ENCODE data around the gene KRTAP9-4.

The KRTAP9-4 gene

DNA sequence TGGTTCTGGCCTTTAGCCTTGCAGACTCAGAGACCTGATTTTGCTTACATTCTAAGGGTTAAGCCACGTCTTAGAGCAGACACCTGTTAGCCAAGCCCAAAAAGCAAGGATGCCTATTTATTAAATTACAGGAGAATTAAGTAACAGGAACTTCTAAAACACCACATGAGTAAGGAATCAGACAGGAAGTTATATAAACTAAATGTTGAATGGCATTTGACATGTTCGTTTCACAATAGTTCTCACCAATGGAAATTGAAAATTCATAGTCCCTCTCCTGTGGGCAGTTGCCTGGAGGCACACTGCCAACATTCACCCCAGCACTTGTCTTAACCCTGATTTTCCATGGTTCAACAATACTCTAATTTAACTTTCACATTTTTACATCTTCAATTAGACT, 35.1 kb downstream of the KRTAP9-4 start:
- TF ChIP-seq REST (IDR thresholded peaks at IDR 0.05; ENCODE audit: insufficient read depth in 1 of 2, low read depth in 2 of 2, low read length in 2 of 2) (no peak), TAF1 (IDR thresholded peaks at IDR 0.05; ENCODE audit: borderline replicate concordance, insufficient read depth, low read length) (no peak), FOXP2 (optimal IDR thresholded peaks at IDR 0.05; ENCODE audit: borderline replicate concordance, extremely low read depth, extremely low read length, insufficient read depth) (no peak), SIN3A (IDR thresholded peaks at IDR 0.05; ENCODE audit: borderline replicate concordance, insufficient read depth, low read length) (no peak)

DNA sequence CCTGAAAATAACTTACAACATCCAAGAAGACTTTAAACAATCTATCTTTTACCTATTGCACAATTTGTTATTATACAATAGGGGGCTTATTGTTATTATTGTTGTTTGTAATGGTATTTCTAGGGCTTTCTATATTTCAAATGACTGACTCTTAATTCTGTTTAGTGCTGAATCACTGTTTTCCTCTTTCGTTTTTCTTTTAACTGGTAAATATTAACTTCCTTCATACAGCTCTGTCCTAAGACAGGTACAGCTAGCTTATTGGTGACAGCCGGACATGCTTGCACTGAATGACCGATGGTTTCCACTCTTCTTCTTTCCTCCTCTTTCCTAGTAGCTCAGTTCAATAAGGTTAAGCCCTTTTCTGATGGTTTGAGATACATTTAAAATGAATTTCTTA, 37.6 kb downstream of the KRTAP9-4 start:
- TF ChIP-seq TAF1 (IDR thresholded peaks at IDR 0.05; ENCODE audit: borderline replicate concordance, insufficient read depth, low read length): no peak
- TF ChIP-seq POLR2AphosphoS5 (IDR thresholded peaks at IDR 0.05; ENCODE audit: low read depth, low read length): no peak
- TF ChIP-seq SIN3A (IDR thresholded peaks at IDR 0.05; ENCODE audit: borderline replicate concordance, insufficient read depth, low read length): no peak
- TF ChIP-seq REST (IDR thresholded peaks at IDR 0.05; ENCODE audit: insufficient read depth in 1 of 2, low read depth in 2 of 2, low read length in 2 of 2): no peak
- no peak for TF ChIP-seq FOXP2 (optimal IDR thresholded peaks at IDR 0.05; ENCODE audit: borderline replicate concordance, extremely low read depth, extremely low read length, insufficient read depth)

GRCh38 chr17:41294016-41294415, 44.5 kb downstream of the KRTAP9-4 start:
- TF ChIP-seq SIN3A (IDR thresholded peaks at IDR 0.05; ENCODE audit: borderline replicate concordance, insufficient read depth, low read length) (no peak), FOXP2 (optimal IDR thresholded peaks at IDR 0.05; ENCODE audit: borderline replicate concordance, extremely low read depth, extremely low read length, insufficient read depth) (no peak), REST (IDR thresholded peaks at IDR 0.05; ENCODE audit: insufficient read depth in 1 of 2, low read depth in 2 of 2, low read length in 2 of 2) (no peak), POLR2AphosphoS5 (IDR thresholded peaks at IDR 0.05; ENCODE audit: low read depth, low read length) (no peak), TAF1 (IDR thresholded peaks at IDR 0.05; ENCODE audit: borderline replicate concordance, insufficient read depth, low read length) (no peak)

- TF ChIP-seq SIN3A (IDR thresholded peaks at IDR 0.05; ENCODE audit: borderline replicate concordance, insufficient read depth, low read length): no peak
- TF ChIP-seq TAF1 (IDR thresholded peaks at IDR 0.05; ENCODE audit: borderline replicate concordance, insufficient read depth, low read length): no peak
- TF ChIP-seq POLR2AphosphoS5 (IDR thresholded peaks at IDR 0.05; ENCODE audit: low read depth, low read length): no peak
- TF ChIP-seq FOXP2 (optimal IDR thresholded peaks at IDR 0.05; ENCODE audit: borderline replicate concordance, extremely low read depth, extremely low read length, insufficient read depth): no peak
- TF ChIP-seq REST (IDR thresholded peaks at IDR 0.05; ENCODE audit: insufficient read depth in 1 of 2, low read depth in 2 of 2, low read length in 2 of 2): no peak
Observed at GRCh38 chr17:41296846-41297245, 47.4 kb downstream of the KRTAP9-4 start.
